ELF-1 (cell line): ENCODE results near the gene TBX1.

Source experiments
- DNase-seq: peaks from one replicate; pipeline ENCODE4 v3.0.0-alpha.2; 2016; ENCODE audit warnings: low read depth, low spot score

Gene TBX1

DNA sequence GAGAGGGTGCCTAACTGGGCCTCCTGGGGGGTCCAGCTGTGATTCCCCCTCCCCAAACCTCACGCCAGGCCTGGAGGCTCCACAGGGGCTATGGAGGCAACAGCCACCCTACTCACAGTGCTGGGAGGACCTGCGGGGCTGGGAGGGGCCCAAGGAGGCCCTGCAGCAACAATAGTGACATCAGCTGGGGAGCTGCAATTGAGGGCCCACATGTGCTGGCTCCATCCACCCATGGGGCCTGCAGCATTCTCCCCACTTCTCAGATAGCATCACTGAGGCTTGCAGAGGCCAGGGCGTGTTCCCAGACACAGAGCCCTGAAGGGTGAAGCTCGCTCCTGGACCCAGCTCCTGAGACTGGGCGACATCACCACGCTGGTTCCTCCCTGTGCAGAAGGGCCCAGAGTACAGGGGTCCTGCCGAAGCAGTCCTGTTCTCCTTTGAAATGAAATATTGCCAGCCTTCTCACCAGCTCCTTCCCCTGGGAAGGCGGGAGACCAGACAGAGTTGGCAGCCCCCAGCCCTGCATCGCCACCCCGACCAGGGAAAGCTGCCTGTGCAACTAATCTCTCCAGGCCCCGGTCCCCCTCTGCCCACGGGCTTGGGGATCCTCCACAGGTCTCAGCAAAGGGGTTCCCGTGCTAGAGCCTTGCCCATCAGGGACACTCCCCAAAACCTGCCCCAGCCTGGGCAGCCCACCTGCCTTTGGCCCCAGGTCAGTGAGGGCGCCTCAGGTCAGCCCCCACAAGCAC is 8.9 kb upstream of the TBX1 start:
- no peak for DNase-seq

DNA sequence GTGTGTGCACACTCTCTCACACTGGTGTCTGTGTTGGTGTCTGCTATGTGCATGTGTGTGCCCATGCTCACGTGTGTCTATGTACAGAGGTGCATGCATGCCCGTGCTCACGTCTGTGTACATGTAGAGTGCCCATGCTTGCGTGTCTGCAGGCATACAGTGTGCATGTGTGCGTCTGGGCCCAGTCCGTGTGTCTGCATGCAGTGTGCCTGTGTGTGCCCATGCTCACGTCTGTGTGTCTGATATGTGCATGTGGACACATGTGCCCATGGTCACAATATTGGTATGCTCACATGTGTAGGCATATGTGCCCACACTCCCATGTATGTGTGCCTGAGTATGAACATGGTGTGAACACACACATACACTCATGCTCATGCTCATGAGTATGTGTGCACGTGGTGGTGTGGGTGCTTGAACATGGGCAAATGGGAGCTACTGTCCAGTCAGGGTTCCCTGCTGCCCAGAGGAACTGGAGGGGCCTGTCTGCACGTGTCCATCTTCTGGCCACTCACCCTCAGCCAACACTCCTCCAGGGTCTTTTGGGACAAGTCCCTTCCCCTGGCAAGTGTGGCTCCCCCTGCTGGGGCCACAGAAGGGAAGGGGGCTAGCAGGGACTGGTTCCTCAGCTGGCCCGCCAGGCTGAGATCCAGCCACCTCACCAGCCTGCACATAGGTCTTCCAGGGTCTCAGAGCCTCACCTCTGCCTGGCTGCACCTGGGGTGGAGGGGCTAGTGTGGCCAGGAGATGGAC is 7.3 kb upstream of the TBX1 start:
- DNase-seq, result peak; percentile 56

DNA sequence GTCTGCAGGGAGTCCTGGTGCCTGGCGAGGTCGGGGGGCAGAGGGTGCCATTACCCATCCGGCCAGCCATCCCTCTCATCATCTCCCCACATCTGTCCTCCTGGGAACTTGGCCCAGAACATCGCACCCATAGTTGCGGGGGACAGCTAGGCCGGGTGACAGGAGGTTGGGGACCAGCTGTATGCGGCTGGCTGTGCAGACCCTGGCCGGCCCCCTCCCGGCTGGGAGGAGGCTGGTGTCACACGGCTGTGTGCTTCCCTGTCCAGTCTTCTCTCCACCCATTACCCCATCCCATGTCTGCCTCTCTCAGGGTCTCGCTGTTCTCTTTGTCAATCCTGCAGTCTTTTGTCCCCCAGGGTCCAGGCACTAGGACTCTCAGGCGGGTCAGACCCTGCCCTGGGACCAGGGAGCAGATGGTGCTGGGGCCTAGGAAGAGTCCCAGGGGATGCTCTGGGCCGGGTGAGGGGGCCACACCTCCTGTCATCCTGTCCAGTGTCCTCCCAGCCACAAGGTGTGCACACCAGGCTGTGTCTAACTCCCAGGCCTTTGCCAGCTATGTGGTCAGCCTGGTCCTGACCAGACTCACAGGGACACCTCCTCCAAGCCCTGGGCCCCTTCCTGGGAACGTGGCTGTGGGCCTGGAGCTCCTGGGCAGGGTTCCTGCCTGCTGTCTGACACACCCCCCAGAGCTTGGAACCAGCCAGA is 6.4 kb upstream of the TBX1 start:
- no peak for DNase-seq

DNA sequence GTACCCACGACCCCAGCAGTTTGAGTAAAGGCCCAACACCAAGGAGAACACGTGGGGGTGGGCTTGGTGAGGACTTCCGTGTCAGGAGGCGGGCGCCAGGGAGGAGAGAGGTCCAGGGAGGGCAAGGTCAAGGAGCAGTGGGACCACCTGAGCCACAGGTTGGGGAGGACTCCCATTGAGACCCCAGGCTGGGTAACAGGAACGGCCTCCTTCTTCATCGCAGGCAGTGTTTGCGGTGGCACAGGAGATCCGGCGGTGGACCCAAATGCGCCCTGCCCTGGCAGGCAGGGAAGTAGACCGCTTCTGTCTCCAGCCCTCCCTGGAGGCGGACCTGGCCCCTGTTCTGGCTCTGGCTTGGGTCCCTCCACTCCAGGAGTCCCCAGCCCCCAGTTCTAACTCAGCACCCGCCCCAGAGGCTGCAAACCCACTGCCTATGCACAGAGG is 5.9 kb upstream of the TBX1 start:
- DNase-seq, result no peak

DNA sequence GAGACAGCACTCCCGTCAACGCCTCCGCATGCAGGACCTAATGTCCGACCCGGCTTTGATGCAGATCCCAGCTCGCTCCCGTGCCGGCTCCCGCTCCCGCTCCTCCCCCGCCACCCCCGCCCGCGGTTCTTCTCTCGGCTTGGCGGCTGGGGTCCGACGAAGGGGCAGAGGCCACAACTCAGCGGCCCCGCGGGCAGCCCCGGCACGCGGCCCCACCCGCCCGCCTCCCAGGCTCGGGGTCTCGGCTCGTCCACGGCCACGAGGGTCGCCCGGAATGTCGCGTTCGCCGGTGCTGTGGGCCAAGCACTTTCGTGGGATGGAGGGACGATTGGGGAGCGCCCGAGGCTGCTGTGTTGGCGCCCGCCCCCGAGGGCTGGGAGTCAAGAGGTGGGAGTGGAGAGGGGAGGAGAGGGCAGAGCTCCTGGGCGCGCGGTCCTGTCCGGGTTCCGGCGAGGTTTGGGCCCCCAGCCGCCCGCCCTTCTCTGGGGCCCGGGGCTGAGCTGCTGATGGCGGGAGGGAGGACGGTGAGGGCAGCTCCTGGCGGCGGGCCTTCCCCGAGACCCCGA is 5.3 kb upstream of the TBX1 start:
- no peak for DNase-seq

DNA sequence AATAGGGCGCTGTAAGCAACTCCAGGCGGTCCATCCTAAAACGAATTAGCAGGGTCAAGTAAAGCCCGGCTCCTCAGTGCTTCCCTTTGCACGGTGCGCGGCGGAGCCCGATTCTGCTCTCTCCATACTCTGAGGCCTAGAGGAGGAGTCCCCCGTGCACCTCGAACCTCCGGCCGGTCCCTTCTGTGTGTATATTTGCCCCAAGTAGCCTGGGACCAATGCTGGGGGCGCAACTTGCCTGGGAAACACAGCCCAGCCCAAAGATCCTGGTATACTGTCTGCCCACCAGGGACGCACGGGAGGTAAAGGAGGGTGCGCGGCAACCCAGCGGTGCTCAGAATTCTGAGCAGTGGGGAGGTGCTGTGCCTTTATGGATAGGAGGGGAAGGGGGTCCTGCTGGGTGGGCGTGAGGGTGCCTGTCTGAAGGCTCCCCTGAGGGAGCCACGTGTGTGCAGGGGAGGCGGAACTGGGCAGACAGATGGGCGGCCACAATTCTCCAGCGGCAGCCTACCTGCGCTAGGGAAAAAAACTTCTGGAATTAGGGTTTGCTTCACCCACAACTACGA is 4.8 kb upstream of the TBX1 start:
- no peak for DNase-seq

DNA sequence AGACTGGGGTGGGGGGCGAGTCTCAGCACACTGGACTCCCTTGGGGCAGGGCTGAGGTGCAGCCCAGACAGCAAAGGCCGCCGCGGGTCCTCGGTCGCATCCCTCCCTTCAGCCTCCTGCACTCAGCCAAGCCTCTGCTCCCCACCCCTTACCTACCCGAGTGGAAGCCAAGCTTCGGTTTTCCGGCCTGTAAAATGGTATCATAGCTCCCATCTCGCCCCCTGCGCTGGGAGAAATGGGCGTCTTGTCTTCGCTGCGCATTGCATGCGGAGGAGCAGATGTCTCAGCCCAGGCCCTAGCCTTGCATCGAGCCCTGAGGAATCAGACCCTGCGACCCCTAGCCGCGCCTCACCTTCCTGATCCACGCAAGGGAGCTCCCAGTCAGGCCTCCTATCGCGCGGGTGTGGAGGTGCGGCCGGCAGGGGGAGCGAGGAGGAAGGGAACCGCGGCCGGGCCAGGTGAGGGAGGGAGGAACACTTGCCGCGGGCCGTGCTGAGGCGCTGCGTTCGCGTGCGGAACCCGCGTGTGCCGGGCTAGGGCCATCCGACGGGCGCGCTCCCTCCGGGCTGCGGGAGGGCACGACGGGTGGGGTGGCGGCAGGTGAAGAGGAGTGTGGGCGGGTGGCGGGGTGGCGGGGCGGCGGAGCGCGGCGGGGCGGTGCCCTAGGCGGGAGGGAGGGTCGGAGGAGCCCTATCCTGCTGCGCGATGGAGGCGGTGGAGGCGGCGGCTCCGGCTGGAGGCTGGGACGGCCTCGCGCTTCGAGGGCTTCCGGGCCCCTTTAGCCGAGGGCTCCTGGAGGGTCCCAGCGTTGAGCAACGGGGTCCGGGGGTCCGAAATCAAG is 4.1 kb upstream of the TBX1 start:
- DNase-seq, result no peak

DNA sequence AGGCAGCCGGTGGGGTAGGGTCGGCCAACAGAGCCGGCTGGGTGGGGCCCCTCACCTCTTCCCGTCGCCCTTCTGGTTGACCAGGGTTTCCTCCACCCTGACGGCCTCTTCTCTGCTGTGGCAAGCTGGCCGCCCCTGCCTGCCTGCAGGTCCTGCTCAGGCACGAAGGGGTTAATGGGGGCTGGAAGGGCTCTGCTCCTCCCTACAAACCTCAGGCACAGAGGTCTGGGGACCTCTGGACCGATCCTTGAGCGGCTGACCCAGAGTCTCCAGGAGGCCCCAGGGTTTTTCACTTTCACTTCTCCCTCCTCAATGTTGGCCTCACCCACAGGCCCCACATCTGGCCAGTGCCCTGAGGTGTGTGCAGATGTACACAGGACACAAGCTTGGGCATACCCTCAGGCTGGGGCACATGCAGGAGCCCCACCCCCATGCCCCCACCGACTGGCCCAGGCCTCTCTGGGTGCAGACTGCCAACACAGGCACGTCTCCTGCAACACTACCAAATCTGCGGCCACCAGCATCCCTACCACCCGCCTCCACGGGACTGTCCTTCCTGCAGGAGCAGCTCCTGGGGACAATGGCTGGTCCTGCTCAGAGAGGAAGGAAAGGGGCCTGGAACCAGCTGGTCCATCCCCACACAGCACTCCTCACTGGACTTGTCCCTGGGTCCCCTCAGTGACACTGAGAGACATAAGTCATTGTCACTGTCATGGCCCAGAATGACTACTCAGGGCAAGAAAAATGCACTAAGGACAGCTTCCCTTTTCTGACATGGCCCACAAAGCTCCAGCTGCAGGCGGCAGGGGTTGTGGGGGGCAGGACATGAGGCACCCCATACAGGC is 3.2 kb upstream of the TBX1 start:
- no peak for DNase-seq

DNA sequence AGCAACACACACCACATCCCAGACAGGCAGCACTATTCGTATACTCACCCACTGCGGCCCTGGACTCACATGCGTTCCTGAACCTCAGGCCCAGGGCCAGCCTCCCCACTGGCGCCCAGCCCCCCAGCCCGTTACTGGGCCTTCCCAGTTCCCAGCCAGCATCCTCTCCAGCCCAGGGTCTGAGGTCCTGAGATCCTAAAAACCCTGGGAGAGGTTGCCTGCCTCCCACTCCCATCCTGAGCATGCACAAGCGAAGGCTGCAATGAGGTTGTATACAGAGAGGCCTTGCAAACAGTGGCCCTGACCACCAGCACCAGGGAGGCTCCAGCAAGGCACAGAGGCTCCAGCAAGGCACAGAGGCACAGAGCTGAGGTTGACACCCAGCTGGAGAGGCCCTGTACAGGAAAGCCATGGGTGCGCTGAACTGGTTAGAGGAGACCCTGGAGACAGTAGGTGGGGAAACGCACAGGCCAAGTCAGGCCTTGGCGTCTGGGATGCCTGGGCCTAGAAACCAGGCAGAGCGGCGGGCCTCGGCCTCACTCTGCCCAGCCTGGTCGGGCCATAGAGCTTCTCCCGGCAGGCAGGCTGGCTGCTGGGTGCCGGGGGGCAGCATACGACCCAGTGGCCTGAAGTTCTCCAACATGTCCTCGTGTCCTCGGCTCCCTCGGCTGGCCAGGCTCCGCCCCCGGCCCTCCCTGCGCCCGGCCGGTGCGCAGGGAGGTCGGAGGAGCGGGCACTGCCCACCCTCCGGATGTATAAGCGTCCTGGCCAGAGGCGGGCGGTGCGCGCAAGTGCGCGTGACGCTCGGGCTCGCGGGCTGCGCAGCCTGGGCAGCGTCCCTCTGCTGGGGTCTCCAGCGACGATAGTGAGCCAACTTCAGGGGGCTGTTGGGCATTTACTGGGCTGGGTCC is 2.3 kb upstream of the TBX1 start:
- DNase-seq, result no peak

DNA sequence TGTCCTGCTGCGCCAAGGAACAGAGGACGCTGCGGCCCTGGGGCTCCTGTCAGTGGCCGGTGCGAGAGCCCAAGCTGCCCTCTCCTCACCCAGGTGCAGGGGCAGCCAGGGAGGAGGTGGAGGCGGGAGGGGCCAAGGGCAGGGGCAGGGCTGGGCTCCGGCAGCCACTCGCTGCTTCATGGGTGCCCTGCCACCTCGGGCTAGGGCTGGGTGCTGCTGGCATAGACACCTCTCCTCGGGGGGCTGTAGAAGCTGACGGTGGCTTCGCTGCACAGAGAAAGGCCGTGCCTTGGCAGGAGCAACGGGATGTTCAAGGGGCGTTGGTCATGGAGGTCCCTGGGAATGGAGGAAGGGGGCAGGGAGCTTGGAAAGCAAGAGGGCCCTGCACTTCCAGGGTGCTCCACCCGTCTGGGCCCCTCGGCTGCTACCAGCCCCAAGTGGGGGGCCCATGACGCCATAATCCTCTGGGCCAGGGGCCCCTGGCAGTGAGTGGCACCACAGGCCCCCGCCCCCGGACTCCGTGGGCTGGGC is 1.6 kb upstream of the TBX1 start:
- no peak for DNase-seq

DNA sequence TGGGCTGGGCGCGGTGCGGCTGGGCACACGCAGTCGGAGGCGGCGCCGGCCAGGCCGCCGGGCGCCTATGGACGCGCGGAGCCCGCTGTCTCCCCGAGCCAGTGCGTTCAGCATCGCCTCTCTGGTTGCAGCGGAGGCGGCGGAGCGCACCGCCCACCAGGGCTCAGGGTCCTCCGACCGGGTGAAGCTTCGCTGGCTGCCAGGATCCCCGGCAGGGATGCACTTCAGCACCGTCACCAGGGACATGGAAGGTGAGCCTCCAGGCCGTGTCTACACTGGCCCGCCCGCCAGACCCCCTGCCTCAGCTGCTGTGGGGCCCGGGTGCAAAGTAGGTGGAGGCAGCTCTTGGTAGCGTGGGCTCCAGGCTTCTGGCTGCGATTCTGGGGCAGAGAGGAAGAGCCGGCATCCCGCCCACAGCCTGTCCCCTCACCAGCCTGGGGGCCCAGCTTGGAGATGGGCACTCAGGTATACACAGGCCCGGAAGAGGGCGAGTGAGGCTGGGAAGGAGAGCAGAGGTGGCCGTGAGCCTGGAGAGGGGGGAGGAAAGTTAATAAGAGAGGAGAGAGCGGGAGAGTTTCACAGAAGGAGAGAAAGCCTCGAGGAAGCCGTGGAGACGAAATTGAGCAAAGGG is 1.0 kb upstream of the TBX1 start:
- no peak for DNase-seq

DNA sequence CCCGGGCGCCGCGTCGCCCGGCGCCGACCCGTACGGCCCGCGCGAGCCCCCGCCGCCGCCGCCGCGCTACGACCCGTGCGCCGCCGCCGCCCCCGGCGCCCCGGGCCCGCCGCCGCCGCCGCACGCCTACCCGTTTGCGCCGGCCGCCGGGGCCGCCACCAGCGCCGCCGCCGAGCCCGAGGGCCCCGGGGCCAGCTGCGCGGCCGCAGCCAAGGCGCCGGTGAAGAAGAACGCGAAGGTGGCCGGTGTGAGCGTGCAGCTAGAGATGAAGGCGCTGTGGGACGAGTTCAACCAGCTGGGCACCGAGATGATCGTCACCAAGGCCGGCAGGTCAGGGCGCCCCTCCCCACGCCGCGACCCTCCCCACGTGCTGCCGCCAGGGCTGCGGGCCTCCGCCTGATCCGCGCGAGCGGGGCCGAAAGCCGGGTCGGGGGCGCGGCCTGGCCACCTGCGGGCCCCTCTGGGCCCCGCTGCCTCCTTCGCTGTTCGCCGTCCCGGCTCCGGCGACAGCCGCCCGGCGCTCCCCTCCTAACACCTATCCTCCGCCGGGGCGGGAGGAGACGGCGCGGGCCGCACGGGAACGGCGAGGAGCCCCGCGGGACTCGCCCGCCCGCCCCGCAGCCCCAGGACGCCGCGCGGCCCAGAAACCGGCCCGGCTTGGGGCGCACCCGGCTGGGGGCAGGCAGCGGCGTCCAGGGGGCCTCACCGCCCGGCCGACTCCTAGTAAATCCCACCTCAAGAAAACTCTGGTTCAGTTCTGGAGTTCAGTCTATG is 560 bp downstream of the TBX1 start:
- DNase-seq, result no peak

DNA sequence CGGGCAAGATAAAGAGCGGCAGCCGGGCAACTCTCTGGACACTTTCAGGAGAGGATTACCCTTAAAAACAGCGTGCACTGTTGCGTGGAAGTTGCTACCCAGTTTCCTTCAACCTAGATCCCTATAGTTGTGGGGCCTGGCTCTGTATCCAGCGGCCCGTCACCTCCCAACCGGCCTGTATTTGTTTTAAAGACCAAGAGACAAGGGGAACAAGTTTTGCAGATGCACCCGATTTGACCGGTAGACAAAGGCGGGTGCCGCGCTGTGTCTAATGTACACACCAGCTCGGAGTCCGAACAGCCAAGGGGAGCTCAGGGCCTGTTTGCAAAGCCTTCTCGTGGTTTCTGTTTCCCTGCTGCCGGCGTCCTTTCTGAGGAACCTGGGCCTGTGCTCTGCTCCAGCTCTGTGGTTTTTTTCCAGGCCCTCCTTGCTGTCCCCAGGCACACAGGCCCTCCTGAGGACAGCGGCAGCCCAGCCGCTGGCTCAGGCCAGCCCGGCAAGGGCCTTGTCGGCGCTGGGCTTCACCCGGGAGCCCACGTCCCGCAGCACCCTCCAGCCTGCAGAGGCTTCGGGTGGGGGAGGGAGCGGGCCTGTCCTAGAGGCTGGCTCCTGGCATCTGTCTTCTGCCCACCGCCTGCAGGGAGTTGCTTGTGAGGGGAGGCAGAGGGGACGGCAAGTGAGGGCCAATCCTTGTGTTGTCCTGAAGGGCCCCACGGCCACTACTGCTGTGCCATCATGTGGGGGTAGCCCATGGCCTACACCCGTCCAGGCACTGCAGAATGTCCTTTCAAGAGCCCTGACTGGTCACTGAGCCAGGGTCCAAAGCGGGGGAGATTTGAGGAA is 1.4 kb downstream of the TBX1 start:
- peak; percentile 77 for DNase-seq

DNA sequence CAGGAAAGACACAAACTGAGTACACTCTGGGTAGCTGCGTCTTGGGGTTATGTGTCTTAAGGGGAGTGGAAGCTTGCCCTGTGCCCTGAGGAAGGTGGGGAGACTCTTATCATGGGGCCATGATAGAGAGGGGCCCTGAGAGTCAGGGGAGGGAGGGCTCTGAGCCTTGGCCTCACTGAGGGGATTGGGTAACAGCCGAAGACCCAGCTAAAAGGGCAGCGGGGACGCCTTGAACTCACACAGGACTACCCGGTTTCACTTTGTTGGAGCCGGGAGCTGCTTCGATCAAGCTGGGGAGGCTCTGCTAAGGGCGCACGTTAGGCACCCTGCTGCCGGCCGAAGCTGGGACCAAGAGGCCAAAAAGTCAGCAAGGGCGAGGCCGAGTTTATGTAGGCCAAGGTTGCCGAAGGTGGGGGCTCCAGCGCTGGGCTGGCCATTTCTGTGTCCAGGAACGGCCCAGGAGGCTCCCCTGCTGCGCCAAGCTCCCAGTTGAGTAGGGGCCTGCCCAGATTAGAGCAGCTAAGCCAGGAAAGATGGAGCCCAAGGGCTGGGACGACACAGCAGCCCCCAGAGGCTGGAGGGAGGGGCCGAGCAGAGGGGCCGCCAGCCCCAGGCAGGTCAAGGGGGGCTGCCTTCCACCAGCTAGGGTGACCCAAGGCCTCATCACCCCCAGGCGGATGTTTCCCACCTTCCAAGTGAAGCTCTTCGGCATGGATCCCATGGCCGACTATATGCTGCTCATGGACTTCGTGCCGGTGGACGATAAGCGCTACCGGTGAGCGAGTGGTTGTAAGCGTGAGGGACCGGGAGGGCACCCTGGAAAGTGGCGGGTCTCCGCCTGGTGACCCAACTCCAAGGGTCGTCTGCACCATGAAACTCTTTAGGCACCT is 2.2 kb downstream of the TBX1 start:
- no peak for DNase-seq

DNA sequence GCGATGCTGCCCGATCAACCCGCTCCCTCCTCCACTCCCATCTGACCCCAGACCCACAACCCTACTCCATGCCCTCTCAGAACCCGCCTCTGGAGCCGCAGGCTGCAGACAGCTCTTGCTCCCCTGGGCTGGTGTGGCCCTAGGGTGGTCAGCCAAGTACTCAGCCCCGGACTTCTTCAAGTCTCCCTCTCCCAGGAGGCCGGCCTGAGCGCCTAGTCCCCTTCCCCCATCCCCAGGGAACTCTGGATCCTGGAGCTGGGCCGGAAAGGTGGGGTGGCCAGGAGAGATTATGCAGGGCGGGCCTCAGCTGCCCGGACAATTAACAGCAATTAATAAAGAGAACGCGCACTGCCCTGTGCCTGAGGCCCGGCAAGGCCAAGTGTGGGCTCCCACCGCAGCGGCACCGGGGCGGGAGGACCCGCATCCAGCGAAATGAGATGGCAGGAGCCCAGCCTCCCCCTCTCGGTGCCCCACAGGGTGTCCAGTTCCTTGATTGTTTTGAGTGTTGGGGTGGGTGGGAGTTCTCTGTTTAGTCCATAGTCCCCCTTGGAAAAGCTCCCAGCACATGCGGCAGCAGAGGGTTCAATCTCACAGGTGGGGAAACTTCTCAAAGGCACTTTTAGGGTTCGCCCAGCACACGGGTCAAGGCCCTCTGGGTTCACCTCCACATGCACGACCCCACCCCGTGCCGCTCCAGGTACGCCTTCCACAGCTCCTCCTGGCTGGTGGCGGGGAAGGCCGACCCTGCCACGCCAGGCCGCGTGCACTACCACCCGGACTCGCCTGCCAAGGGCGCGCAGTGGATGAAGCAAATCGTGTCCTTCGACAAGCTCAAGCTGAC is 3.1 kb downstream of the TBX1 start:
- DNase-seq, result no peak
